GM20431 (cell line): ENCODE measurements around the gene DLD.
"Not testable (repeated sequence)": the region's sequence is repeated elsewhere in the genome, so short reads cannot be mapped to it uniquely, and the experiment has no call there.

Source experiments
- in situ Hi-C: fragments of 300-500 bp; cut with MseI, MboI; formaldehyde crosslinking; loops from one replicate; pipeline ENCODE4 v1.15.0; 2020; ENCODE audit warnings: low sequenced_read_pairs; ENCODE audit not compliant: unreplicated experiment

Gene DLD

DNA sequence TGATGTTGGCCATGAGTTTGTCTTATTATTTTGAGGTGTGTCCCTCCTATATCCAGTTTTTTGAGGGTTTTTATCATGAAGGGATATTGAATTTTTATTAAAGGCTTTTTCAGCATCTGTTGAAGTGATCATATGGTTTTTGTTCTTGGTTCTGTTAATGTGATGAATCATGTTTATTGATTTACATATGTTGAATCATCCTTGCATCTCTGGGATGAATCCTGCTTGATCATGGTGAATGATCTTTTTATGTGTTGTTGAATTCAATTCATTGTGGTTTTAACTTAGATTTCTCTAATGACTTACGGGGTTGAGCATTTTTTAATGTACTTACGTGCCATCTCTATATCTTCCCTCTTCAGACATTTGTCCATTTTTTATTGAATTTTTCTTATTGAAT is 22.9 kb downstream of the DLD start:
- in situ Hi-C loops = no loop called here

DNA sequence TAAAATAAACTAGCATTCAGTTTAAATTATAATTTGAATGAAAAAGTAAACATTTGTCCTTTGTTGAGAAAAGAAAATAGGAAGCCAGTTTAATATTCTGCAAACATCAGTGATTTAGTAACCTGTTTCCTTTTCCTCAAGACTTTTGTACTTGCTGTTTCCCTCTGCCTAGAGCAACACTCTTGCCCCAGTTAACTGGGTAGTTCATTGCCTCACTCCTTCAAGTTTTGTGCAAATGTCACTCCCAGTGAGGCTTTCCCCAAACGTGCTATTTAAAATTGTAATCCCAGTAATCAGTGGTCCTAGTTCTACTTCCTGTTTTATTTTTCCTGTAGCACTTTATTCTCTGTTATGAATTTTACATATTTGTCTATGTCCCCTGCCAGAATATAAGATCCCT is 23.8 kb downstream of the DLD start:
- in situ Hi-C loops = no loop called here

DNA sequence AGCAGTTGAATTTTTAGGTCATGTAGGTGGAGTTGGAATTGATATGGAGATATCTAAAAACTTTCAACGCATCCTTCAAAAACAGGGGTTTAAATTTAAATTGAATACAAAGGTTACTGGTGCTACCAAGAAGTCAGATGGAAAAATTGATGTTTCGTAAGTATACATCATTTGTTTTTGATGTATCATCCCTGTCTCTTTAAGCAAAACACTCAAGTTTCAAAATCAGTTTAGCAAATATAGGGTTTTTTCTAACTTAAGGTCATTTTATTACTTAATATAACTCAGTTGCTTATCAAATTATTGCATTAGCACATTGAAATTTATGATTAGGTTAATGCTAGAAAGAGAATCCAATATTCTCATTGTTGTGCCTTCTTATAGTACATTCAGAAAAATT is 24.6 kb downstream of the DLD start:
- in situ Hi-C loops = no loop called here

DNA sequence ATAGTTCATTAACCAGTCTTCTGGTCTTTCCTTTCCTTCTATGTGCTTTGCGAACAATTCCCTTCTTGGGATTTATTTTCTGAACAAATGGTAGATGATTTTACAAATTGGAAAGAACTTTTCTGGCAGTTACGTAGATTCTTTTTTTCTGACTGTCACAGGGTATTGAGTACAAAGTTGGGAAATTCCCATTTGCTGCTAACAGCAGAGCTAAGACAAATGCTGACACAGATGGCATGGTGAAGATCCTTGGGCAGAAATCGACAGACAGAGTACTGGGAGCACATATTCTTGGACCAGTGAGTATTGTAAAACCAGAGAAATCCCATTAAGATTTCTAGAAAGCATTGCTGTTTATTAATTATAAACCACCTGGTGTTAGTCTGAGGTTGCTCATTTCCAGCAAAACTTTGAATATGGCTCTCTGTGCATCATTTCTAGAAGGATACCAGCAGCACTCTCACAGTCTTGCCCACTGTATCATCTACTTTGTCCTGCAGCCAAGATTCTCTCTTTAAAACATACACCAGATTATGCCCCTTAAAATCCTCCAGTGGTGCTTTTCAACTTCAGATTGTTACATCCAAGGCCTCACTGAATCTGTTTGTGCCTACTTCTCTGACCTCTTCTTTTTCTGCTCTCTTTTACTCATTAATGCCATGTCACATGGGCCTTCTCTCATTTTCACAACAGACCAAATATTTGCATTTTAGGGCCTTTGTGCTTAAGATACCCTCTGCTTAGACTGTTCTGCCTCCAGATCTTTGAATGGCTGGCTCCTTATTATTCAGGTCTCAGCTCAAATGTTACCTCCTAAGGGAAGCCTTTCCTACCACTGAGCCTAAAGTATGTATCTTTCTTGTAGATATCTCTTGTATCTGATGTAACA is 27.0 kb downstream of the DLD start:
- in situ Hi-C loops = no loop called here

GRCh38 chr7:107918948-107919347 is 28.0 kb downstream of the DLD start:
- in situ Hi-C loops = no loop called here

DNA sequence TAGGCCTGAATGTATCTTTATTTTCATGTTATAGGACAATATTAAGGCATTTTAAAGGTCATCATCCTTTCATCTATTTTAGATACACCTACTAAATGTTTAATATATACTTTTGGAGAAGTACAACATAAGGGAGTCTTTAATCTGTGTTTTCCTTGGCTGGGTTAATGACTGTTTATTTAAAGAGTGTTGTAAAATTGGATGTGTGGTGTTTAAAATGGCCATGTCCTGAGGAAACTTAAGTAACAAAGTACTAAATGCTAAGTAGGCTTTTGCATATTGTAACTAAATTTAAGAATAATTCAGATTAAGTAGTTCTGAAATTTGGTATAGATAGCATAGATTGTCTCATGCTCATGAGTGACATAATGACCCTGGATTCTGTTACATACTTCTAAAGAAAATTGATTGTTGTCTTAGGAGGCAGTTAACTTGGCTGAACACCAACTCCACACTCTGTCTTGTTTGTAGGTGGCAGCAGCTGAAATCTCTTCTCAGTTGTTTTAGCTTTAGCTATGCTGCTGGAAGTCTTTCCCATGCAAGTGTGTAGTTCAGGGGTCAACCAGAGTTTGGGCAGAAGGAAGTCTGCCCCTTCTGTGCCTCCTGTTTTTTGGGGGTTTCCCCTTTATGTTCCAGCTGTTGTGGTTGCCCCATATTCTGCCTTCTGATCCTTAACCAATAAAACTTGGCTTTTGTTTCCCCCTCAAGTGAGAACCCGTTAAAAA is 29.2 kb downstream of the DLD start:
- in situ Hi-C loops = no loop called here

- in situ Hi-C loops = not testable (repeated sequence)
Observed at GRCh38 chr7:107921826-107922225, 30.8 kb downstream of the DLD start.

- in situ Hi-C loops = no loop called here
Observed at GRCh38 chr7:107922886-107923285, 31.9 kb downstream of the DLD start.

DNA sequence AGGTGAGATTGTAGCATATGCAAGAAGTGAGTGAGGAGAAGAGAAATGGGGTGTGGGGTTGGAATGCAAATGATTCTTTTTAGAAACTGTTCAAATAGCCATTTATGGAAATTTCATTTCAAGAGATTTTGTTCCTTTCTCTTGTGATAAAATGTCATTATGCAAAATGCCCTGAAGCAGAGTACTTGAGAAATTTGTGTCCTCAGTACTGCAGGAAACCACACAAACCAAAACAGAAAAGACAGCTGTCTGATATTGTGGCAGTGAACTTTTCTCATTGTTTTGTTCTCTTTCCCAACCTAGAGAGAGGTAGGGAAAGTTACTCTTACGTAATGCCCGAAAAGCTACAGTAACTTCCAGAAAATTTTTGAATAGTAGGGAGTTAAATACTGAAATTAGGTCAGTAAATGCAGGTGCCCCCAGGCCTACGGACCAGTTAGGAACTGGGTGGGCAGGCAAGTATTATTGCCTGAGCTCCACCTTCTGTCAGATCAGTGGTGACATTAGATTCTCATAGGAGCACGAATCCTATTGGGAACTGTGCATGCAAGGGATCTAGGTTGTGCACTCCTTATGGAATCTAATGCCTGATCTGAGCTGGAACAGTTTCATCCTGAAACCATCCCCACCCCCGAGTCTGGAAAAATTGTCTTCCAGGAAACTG is 34.0 kb downstream of the DLD start:
- in situ Hi-C loops = no loop called here

- in situ Hi-C loops = no loop called here
Observed at GRCh38 chr7:107926481-107926880, 35.5 kb downstream of the DLD start.

DNA sequence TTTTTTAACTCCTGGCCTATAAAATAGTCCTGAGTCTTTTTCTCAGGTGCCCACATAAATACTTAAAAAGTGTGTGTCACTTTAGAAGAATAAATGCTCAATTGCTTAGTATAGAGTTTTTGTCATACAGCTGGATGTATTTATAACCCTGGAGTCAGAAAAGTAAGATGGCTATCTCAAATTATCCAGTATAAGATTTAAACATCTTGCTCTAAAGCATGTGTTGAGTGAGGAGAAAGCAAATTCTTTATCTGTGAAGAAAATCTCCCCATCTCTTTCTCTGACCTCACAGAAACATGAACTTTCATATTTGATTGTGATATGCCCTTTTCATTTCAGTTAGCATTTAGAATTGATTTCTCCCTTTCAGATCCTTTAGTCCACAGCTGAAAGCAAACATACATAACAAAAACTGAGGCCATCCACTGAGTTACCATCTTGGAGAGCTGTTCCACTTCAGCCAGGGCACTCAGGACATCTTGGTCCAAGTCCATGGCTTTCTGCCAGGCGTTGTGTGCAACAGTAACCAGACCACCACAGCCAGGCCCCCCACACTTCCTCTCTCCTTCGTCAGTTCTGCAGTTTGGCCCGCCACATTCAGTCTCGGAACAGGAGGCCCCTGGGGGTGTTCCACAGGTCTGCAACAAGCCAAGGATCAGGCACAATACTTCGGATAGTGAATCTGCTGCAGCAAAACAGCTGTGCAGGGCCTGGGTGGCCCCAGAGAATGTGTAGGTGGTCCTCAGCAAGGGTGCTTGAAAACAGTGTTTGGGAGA is 40.9 kb downstream of the DLD start:
- in situ Hi-C loops = no loop called here

DNA sequence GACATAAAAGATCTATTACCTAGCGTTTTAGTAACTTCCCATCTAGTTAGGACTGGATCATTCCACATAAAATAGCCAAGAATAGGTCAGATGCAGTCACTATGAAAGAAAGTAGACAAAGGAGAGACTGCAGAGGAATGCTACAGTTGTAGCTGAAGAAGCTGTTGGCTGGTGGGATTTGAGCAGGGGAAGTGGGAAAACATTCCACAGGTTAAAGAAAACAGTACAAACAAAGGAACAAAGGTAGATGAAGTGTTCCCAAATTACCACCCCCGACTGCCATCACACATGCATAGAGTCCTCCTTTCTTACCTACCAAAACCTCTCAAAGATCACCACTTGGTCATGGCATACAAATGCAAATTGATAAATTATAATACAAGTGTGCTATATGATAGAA is 41.8 kb downstream of the DLD start:
- in situ Hi-C loops = no loop called here

- in situ Hi-C loops = no loop called here
Observed at GRCh38 chr7:107933386-107934013, 42.5 kb downstream of the DLD start.

- in situ Hi-C loops = no loop called here
Observed at GRCh38 chr7:107934991-107935770, 44.2 kb downstream of the DLD start.

DNA sequence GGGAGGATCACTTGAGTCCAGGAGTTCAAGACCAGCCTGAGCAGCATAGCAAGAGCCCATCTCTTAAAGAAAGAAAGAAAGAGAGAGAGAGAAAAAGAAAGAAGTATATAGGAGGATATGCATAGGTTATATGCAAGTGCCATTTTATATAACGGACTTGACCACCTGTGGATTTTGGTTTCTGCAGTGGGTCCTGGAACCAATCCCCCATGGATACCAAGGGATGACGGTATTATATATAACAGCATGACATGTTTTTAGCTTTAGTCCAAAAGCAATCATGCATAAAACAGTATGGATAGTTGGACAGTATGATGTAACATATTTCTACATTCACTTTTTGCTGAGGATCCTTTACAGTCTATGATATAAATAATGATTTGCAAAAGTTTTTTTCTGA is 45.3 kb downstream of the DLD start:
- in situ Hi-C loops = no loop called here

DNA sequence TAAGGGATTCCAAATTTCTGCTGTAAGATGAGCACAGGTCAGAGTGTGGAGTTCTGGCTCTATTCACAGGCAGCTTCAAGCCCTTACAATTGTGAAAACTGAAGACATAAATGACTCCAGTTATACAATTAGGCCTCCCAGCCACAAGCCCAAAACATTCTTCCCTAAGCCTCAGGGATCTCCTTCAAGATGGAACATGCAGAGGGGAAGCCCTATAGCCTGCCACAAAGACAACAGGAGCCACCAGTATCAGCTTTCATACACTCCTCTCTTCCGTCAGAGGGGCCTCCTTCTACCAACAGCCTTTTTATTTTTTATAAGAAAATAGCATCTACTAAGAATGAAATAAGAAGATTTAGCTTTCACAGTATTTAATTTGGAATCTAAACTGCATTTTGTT is 46.5 kb downstream of the DLD start:
- in situ Hi-C loops = no loop called here

DNA sequence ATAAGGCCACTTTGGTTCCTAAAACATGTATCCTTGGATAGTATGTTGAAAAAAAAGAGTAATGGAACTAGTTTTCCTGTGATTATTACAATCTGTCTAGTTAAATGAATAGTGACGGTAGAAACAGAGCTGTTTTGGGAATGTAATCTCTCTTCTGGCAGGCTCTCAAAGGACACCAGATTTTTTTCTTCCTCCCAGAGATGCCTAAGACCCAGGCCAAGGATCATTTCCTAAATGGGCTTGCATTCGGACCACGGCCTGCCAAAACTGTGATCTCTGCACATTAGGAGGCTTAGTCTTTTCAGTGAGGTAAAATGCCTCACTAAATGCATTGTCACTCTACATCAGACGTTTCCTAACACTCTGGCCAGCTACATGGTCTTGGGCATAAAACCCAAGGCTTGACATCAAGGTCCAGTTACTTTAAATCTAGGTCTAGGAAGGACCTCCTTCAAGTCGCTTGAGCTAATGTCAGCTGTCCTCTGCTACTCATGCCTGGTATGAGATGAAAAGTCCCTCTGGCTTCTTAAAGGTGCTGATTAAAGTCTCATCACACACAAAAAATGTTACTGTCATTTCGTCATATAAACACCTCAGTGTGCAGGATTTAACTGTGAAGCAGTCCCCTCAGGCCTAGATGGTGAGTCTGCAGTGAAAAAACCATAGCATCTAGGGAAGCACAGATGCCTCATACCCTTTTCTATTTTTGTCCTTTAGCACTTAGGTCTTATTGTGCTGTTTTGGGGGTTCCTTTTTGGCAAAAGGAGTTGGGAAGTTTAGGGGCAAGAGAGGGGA is 47.7 kb downstream of the DLD start:
- in situ Hi-C loops = no loop called here
